HepG2 (cell line): ENCODE results near the gene AOX1. TPM values are rescaled to one million over a fixed set of nuclear protein-coding genes. Genes with fewer than 3 reads are reported as not detected.

Experiments
- ATAC-seq: fragments of 200-7000 bp; cut with Tn5 transposase; 3 replicates; pipeline ENCODE4 v1.9.1; 2020; ENCODE audit warnings: mild to moderate bottlenecking, moderate library complexity
- BruUV-seq: library from RNA; stranded (reverse); fragments of 400-500 nt; replicated peaks from 2 replicates; lab custom pipeline; 2021; lab: Mats Ljungman, UMichigan
- CTCF ChIA-PET: fragments of 300-600 bp; formaldehyde crosslinking; extraction: SDS; loops from one replicate; lab custom pipeline; 2021; ENCODE audit warnings: low total read pairs, inconsistent platforms, low intra/inter-chr PET ratio; lab: Yijun Ruan, JAX
- POLR2A ChIA-PET: fragments of 350-600 bp; sonication (Branson Sonifier 250); formaldehyde crosslinking; loops from one replicate; lab custom pipeline; 2020; ENCODE audit warnings: antibody characterized with exemption, inconsistent platforms; lab: Yijun Ruan, JAX
- DNase-seq: peaks from one replicate; pipeline ENCODE4 v3.0.0-alpha.2; 2015; ENCODE audit warnings: low spot score
- FAIRE-seq: peaks from 3 replicates; lab custom pipeline; 2011; peaks lifted over from hg19 to GRCh38; lab: Jason Lieb, UNC
- H2AFZ ChIP-seq: one replicate; pipeline ENCODE4 v1.6.1; 2011; ENCODE audit warnings: low read length, inconsistent platforms
- H3K27ac ChIP-seq: fragments of 300-600 bp; 3 replicates; pipeline ENCODE4 v1.8.0; 2011; ENCODE audit warnings: mixed run types, mild to moderate bottlenecking, mixed read lengths, low read length, inconsistent platforms; ENCODE audit not compliant: insufficient read depth; ENCODE audit errors: extremely low read length
- H3K27me3 ChIP-seq, 2 experiments: fragments of 200-600 bp in 1 of 2; 2 replicates in 1 of 2; 3 replicates in 1 of 2; pipeline versions ENCODE4 v1.6.0 to v1.8.0; 2011; ENCODE audit warnings: low read length in 2 of 2, mild to moderate bottlenecking in 2 of 2, moderate library complexity in 2 of 2, inconsistent platforms in 1 of 2; ENCODE audit not compliant: insufficient read depth in 2 of 2, control insufficient read depth in 1 of 2
- H3K36me3 ChIP-seq, 2 experiments: fragments of 200-600 bp in 1 of 2; replicated peaks in 1 of 2; 2 replicates in 1 of 2; 3 replicates in 1 of 2; pipeline versions ENCODE4 v1.5.1 to v1.8.0; 2011; ENCODE audit warnings: low read length in 2 of 2, inconsistent platforms in 1 of 2; ENCODE audit not compliant: insufficient read depth in 2 of 2, control insufficient read depth in 1 of 2
- H3K4me1 ChIP-seq: 2 replicates; pipeline ENCODE4 v1.5.1; 2012; ENCODE audit warnings: low read length, inconsistent platforms; ENCODE audit not compliant: insufficient read depth
- H3K4me2 ChIP-seq: 2 replicates; pipeline ENCODE4 v1.6.0; 2011; ENCODE audit warnings: low read depth, low read length, inconsistent platforms
- H3K4me3 ChIP-seq, 3 experiments: fragments of 200-600 bp in 1 of 3; sonication (generic), shearing (Covaris generic) in 1 of 3; replicated peaks in 1 of 3; 2 replicates each; pipeline ENCODE4 v1.5.1; 2011 to 2016; ENCODE audit warnings: low read length in 3 of 3, inconsistent platforms in 2 of 3, low read depth in 2 of 3, mild to moderate bottlenecking in 2 of 3, control low read depth in 1 of 3, mixed read lengths in 1 of 3; ENCODE audit not compliant: insufficient read depth in 1 of 3
- H3K79me2 ChIP-seq: one replicate; pipeline ENCODE4 v1.6.1; 2011; ENCODE audit warnings: low read length, inconsistent platforms; ENCODE audit not compliant: insufficient read depth
- H3K9ac ChIP-seq: 2 replicates; pipeline ENCODE4 v1.6.0; 2011; ENCODE audit warnings: mild to moderate bottlenecking, low read depth, low read length, inconsistent platforms; ENCODE audit not compliant: insufficient read depth
- H3K9me3 ChIP-seq: 2 replicates; pipeline ENCODE4 v1.5.1; 2012; ENCODE audit warnings: mild to moderate bottlenecking, low read length
- H4K20me1 ChIP-seq: 2 replicates; pipeline ENCODE4 v1.6.0; 2011; ENCODE audit warnings: inconsistent platforms, mild to moderate bottlenecking, low read length, moderate library complexity; ENCODE audit not compliant: insufficient read depth
- CEBPB ChIP-seq: IDR thresholded peaks from 2 replicates; pipeline ENCODE4 v1.6.1; 2011; ENCODE audit warnings: low read depth, low read length, improper control_type of control experiment, borderline replicate concordance
- KDM4B ChIP-seq: sonication (generic); formaldehyde crosslinking; IDR thresholded peaks from 2 replicates; pipeline ENCODE4 v1.4.0; 2020; ENCODE audit warnings: missing genetic modification reagents
- MLXIP ChIP-seq: sonication (generic); formaldehyde crosslinking; IDR thresholded peaks from 2 replicates; pipeline ENCODE4 v1.9.0; 2021; ENCODE audit warnings: missing genetic modification reagents, borderline replicate concordance
- TFDP1 ChIP-seq: IDR thresholded peaks from 2 replicates; pipeline ENCODE4 v1.6.1; 2016; ENCODE audit warnings: missing compliant biosample characterization, missing genetic modification reagents, borderline replicate concordance
- ZGPAT ChIP-seq: IDR thresholded peaks from 2 replicates; pipeline ENCODE4 v1.6.1; 2016; ENCODE audit warnings: mild to moderate bottlenecking
- ZNF331 ChIP-seq: sonication (generic); formaldehyde crosslinking; IDR thresholded peaks from 2 replicates; pipeline ENCODE4 v1.4.0; 2020; ENCODE audit warnings: missing genetic modification reagents
- ZNF772 ChIP-seq: sonication (generic); formaldehyde crosslinking; IDR thresholded peaks from 2 replicates; pipeline ENCODE4 v1.5.0; 2020; ENCODE audit warnings: mild to moderate bottlenecking, missing genetic modification reagents
- WGBS: methylation state at CpG from one replicate; pipeline ENCODE4 v1.1.6; 2017; ENCODE audit warnings: low lambda C conversion rate; 5-methylcytosine and 5-hydroxymethylcytosine counted together
- in situ Hi-C: cut with HindIII; loops from 2 replicates; pipeline ENCODE4 v1.10.0; 2017; ENCODE audit warnings: low pct_unique_long_range_greater_than_20kb; ENCODE audit not compliant: extremely low pct_ligation_motif_present
- intact Hi-C: fragments of 100-400 bp; cut with micrococcal nuclease; formaldehyde crosslinking; loops from one replicate; pipeline ENCODE4 v1.10.0; 2022; ENCODE audit not compliant: unreplicated experiment
- polyA plus RNA-seq, 8 experiments: library from polyadenylated mRNA; depleted of rRNA in 3 of 8; stranded (reverse) in 7 of 8; unstranded in 1 of 8; fragments of >200 nt; fragmentation: Illumina TruSeq in 4 of 8; extraction: Trizol in 4 of 8; gene quantifications; 2 replicates each; pipeline versions ENCODE4 v1.2.1 to v1.2.3, GENCODE V29; 2011 to 2016; ENCODE audit warnings: low read depth in 4 of 8, missing spikeins in 1 of 8, mixed read lengths in 1 of 8; ENCODE audit not compliant: insufficient read depth in 1 of 8
- total RNA-seq, 5 experiments: library from RNA; depleted of rRNA; stranded (reverse); fragments of >200 nt; fragmentation: Illumina TruSeq; extraction: Trizol; gene quantifications; 2 replicates each; pipeline ENCODE4 v1.2.3, GENCODE V29; 2016; ENCODE audit warnings: low read depth in 1 of 5

AOX1 gene
- total and polyA plus RNA-seq, 2 of the 13 experiments (the other 11 are each of a cell fraction or from before 2014, with no cell fraction given), result 9.2 to 18.0 TPM

- POLR2A ChIA-PET, result interaction anchor here (0.7 to 4.4 kb wide), 3 partner anchors 12 to 38 kb away, joined by 3 to 33 read pairs (median 29); partner anchors contain the start of gene AOX1
- no peak for ATAC-seq
- Histone ChIP-seq H3K27ac (no peak overlapping the region), H3K27me3 (no peaks in the 10 kb centered on the region), H2AFZ (no peak overlapping the region), H3K36me3 (0 out of 5 replicates have a peak, but pooled peaks cover 0 to 1% of the 10 kb centered on the region in 2 experiments), H3K9ac (no peak overlapping the region), H4K20me1 (no peaks in the 10 kb centered on the region), H3K79me2 (no peaks in the 10 kb centered on the region), H3K9me3 (no peaks in the 10 kb centered on the region), H3K4me2 (no peak overlapping the region), H3K4me1 (peaks cover 22% of the 10 kb centered on the region), H3K4me3 (no peak overlapping the region)
- peak; percentile 15 for FAIRE-seq
- in situ Hi-C loops (no loop called here), intact Hi-C loops (no loop called here)
- CTCF ChIA-PET, result no interaction called here
- no peak for TF ChIP-seq ZGPAT (CRISPR knock-in tag)
- TF ChIP-seq CEBPB, result peak; percentile 68
- no TSS peak for BruUV-seq
- 72% methylated on average over 4 of the region's 4 CpGs for WGBS
- no peak for DNase-seq
These were observed 30.8 kb downstream of the AOX1 start for GRCh38 chr2:200616656-200617055.

- H3K27ac ChIP-seq, result no peak overlapping the region
- ChIA-PET POLR2A (interaction anchor here (0.7 to 4.4 kb wide), 4 partner anchors 13 to 39 kb away, joined by 3 to 33 read pairs (median 16); partner anchors contain the start of gene AOX1), CTCF (no interaction called here)
- no peak for ATAC-seq
- no peaks in the 10 kb centered on the region for H3K79me2 ChIP-seq
- in situ Hi-C loops, result no loop called here
- intact Hi-C loops, result no loop called here
- DNase-seq, result no peak
- H3K4me1 ChIP-seq, result peaks cover 22% of the 10 kb centered on the region
- H3K9me3 ChIP-seq, result no peaks in the 10 kb centered on the region
- no peaks in the 10 kb centered on the region for H3K27me3 ChIP-seq
- H3K4me2 ChIP-seq, result no peak overlapping the region
- no TSS peak for BruUV-seq
- H3K9ac ChIP-seq, result no peak overlapping the region
- no peaks in the 10 kb centered on the region for H4K20me1 ChIP-seq
- H2AFZ ChIP-seq, result no peak overlapping the region
- H3K36me3 ChIP-seq, result 0 out of 5 replicates have a peak, but pooled peaks cover 0 to 1% of the 10 kb centered on the region in 2 experiments
- no peak overlapping the region for H3K4me3 ChIP-seq
- FAIRE-seq, result no peak
- WGBS, result 89% methylated on average over 6 of the region's 6 CpGs
- no peak for TF ChIP-seq TFDP1
- no peak for TF ChIP-seq ZNF772 (CRISPR knock-in tag)
- TF ChIP-seq MLXIP, result no peak
- no peak for TF ChIP-seq ZNF331 (CRISPR knock-in tag)
- TF ChIP-seq KDM4B (CRISPR knock-in tag), result no peak
These were observed 31.6 kb downstream of the AOX1 start for GRCh38 chr2:200617156-200618053.
